Astrocyte of the spinal cord (primary cell): Measurements from ENCODE around the gene PCBP3.

Source experiments
- DNase-seq: peaks from one replicate; pipeline ENCODE4 v3.0.0; 2011; ENCODE audit warnings: low read depth, low spot score
- H3K4me3 ChIP-seq: 2 replicates; pipeline ENCODE4 v1.5.1; 2011; ENCODE audit warnings: low read depth, mild to moderate bottlenecking, low read length, moderate library complexity
- in situ Hi-C: cut with HindIII; loops from 2 replicates; pipeline ENCODE4 v1.10.0; 2017; ENCODE audit warnings: low sequenced_read_pairs
- TF ChIP-seq, protein P1 (sequence below): IDR thresholded peaks from 2 replicates; pipeline ENCODE4 v1.5.1; 2012; ENCODE audit warnings: low read depth, mild to moderate bottlenecking, low read length, inconsistent platforms

Gene PCBP3

DNA sequence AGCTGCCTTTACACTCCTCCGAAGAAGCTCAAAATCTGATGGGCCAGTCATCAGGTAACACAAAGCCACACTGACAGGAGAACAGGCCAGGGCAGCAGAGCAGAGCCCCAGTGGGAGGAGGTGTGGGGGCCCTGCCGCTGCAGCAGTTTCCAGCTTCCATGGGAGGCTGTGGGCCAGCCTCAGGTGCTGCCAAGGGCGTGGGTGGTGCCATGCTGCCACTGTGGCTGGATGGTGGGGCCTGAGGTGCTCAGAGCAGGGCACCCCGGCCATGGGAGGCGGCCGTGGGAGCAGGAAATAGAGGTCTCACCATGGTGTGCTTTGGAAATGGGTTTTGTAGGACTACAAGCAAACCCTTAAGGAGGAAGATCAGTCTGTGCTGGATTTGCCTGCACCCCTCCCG, 287.3 kb downstream of the PCBP3 start:
- DNase-seq, result no peak
- TF ChIP-seq, protein P1, sequence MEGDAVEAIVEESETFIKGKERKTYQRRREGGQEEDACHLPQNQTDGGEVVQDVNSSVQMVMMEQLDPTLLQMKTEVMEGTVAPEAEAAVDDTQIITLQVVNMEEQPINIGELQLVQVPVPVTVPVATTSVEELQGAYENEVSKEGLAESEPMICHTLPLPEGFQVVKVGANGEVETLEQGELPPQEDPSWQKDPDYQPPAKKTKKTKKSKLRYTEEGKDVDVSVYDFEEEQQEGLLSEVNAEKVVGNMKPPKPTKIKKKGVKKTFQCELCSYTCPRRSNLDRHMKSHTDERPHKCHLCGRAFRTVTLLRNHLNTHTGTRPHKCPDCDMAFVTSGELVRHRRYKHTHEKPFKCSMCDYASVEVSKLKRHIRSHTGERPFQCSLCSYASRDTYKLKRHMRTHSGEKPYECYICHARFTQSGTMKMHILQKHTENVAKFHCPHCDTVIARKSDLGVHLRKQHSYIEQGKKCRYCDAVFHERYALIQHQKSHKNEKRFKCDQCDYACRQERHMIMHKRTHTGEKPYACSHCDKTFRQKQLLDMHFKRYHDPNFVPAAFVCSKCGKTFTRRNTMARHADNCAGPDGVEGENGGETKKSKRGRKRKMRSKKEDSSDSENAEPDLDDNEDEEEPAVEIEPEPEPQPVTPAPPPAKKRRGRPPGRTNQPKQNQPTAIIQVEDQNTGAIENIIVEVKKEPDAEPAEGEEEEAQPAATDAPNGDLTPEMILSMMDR, result no peak
- in situ Hi-C loops, result no loop called here
- H3K4me3 ChIP-seq, result no peak overlapping the region

DNA sequence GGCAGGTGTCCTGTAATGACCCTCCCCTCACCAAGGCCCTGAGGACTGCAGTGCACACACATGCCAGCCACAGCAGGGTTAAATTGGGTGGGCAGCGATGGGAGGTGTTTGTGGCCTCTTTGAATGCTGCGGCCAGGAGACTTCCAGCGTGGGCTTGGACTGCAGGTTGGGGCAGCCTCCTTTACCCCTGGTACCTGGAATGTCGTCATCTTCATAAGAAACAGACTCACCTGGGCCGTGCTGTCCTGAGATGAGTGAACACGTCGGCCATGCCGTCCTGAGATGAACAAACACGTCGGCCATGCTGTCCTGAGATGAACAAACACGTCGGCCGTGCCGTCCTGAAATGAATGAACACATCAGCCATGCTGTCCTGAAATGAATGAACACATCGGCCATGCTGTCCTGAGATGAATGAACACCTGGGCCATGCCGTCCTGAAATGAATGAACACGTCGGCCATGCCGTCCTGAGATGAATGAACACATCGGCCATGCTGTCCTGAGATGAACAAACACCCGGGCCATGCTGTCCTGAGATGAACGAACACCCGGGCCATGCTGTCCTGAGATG, 288.0 kb downstream of the PCBP3 start:
- no peak overlapping the region for H3K4me3 ChIP-seq
- DNase-seq, result no peak
- TF ChIP-seq, protein P1, result no peak
- in situ Hi-C loops, result no loop called here

DNA sequence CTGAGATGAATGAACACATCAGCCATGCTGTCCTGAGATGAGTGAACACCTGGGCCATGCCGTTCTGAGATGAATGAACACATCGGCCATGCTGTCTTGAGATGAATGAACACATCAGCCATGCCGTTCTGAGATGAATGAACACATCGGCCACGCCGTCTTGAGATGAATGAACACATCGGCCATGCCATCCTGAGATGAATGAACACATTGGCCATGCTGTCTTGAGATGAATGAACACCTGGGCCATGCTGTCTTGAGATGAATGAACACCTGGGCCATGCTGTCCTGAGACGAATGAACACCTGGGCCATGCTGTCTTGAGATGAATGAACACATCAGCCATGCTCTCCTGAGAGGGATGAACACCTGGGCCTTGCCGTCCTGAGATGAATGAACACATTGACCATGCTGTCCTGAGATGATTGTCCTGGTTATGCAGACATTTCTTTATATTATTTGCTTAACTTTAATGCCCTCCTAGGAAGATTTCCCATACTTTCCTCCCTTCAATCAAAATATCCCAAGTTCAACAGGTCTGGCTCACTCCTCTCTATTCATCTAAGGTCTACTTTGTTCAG, 289.5 kb downstream of the PCBP3 start:
- DNase-seq, result no peak
- TF ChIP-seq, protein P1, result no peak
- no peak overlapping the region for H3K4me3 ChIP-seq
- in situ Hi-C loops, result no loop called here

DNA sequence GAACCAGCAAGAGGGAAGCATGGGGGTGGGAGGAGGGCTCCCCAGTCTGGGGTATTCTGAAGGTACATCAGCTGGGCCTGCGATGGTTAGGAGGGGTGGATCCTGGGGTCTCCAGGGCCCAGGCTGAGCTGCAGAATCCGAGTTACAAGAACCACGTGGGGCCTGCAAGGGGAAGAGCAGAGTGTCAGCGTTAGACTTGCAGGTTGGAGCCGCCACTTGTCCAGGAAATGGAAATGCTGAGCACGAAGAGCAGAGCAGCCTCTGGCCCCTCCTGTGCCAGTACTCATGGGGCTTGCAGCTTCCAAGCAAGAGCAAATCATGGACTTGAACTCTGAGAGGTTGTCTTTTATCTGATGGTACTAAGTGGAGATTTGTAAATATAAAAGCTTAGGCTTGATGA, 290.6 kb downstream of the PCBP3 start:
- H3K4me3 ChIP-seq, result no peak overlapping the region
- TF ChIP-seq, protein P1, result no peak
- no peak for DNase-seq
- in situ Hi-C loops, result no loop called here

DNA sequence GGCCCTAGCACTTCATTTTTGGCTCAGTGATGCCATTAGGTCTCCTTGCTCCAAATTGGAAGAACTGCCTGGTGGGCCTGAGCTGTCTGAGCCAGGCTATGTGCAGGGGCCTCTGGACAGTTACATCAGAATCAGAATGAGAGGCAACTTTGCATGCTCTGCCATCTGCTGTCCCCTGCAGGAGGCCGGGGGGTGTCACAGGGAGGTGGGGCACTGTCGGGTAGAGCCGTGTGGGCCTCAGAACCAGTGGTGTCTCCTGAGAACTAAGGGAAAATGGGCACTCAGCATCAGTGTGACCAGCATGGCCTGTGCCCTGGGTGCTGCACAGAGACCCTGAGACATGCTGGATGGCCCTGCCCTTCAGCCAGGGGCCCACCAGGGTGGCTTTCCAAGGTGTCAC, 291.0 kb downstream of the PCBP3 start:
- TF ChIP-seq, protein P1, result no peak
- no peak for DNase-seq
- H3K4me3 ChIP-seq, result no peak overlapping the region
- in situ Hi-C loops, result no loop called here

DNA sequence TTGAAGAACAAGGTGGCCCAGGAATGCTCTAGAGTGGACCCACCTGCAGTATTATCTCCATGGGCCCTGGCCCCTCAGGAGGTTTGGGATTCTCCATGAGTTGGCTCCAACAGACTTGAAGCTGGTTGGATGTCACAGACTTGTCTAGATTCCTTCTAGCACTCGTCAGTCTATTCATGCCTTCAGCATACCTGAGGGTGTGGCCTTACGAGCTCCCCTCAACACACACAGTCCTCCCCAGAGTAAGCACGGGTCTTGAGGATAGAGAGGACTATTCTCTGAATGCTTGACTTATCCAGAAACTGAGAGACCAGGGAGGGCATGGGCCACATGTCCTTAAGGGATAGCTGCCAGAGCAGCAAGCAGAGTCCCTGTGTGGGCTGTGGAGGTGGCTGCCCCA, 292.1 kb downstream of the PCBP3 start:
- TF ChIP-seq, protein P1, result no peak
- peak; percentile 53 for DNase-seq
- in situ Hi-C loops, result no loop called here
- no peak overlapping the region for H3K4me3 ChIP-seq
